K562 (cell line): ENCODE results near the gene VCAN.

ENCODE experiments used
- EWSR1 ChIP-seq: fragments of 450-650 bp; IDR thresholded peaks from 2 replicates; pipeline ENCODE4 v1.6.1; 2018; ENCODE audit warnings: borderline replicate concordance, mild to moderate bottlenecking, low read depth, moderate library complexity; ENCODE audit not compliant: partially characterized antibody
- MYC ChIP-seq, 2 experiments: fragments of 250-450 bp in 1 of 2; sonication (Bioruptor Pico) in 1 of 2; IDR thresholded peaks; 2 replicates each; pipeline versions ENCODE4 v1.5.1 to v1.6.1; 2012 to 2021; ENCODE audit warnings: low read depth in 2 of 2, borderline replicate concordance in 1 of 2, improper control_type of control experiment in 1 of 2, low read length in 1 of 2, mild to moderate bottlenecking in 1 of 2, moderate library complexity in 1 of 2
- NFATC3 ChIP-seq: fragments of 450-650 bp; IDR thresholded peaks from 2 replicates; pipeline ENCODE4 v1.6.1; 2017; ENCODE audit warnings: mild to moderate bottlenecking
- TAF1 ChIP-seq: IDR thresholded peaks from 2 replicates; pipeline ENCODE4 v1.6.1; 2011; ENCODE audit warnings: mild to moderate bottlenecking, low read length, moderate library complexity; ENCODE audit not compliant: insufficient read depth, control insufficient read depth, severe bottlenecking; ENCODE audit errors: extremely low read depth
- TCF7L2 ChIP-seq: fragments of 150-350 bp; IDR thresholded peaks from 2 replicates; pipeline ENCODE4 v1.6.1; 2016; ENCODE audit warnings: low read depth, mild to moderate bottlenecking, low read length, moderate library complexity
- USF1 ChIP-seq: sonication (generic); formaldehyde crosslinking; IDR thresholded peaks from 2 replicates; pipeline ENCODE4 v1.9.0; 2022; ENCODE audit warnings: mild to moderate bottlenecking, missing genetic modification reagents
- XRCC3 ChIP-seq: fragments of 450-650 bp; IDR thresholded peaks from 2 replicates; pipeline ENCODE4 v1.6.1; 2017; ENCODE audit warnings: mild to moderate bottlenecking, moderate library complexity
- ZBTB40 ChIP-seq, 2 experiments: fragments of 450-650 bp in 1 of 2; sonication (generic) in 1 of 2; formaldehyde crosslinking in 1 of 2; IDR thresholded peaks; 2 replicates each; pipeline versions ENCODE4 v1.7.1 to v1.9.0; 2016 to 2022; ENCODE audit warnings: inconsistent platforms in 1 of 2, mild to moderate bottlenecking in 1 of 2, missing genetic modification reagents in 1 of 2
- ZNF445 ChIP-seq: fragments of 250-450 bp; sonication (Bioruptor Pico); IDR thresholded peaks from 2 replicates; pipeline ENCODE4 v1.4.0; 2020; ENCODE audit warnings: low read depth, mild to moderate bottlenecking, moderate library complexity
- TF ChIP-seq, protein P1 (sequence below): fragments of 250-450 bp; sonication (Bioruptor Pico); IDR thresholded peaks from 2 replicates; pipeline ENCODE4 v1.8.0; 2021; ENCODE audit warnings: mild to moderate bottlenecking, moderate library complexity

DNA sequence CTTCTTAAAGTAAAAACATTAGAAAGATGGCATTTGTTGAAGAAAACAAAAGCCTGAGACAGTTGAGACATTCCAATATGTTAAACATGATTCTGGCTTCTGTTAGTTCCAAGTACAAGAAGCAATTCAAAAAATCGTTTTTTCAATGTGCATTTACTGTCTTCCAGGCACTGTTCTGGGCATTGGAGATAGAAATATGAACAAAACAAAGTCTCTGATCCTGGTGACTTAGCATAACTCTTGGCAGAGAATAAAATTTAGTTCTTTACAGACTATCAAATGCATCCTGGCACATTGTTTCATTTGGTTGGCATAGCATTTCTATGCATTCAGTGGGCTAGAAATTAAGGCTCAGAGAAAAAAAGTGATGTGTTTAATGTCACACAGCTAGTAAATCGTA, 77.5 kb downstream of the VCAN start:
- TF ChIP-seq XRCC3 = no peak
- TF ChIP-seq EWSR1 = no peak
- TF ChIP-seq ZNF445 (CRISPR knock-in tag) = no peak
- TF ChIP-seq TAF1 = no peak
- TF ChIP-seq ZBTB40 (IDR thresholded peaks at IDR 0.05) = no peak
- TF ChIP-seq ZBTB40 (CRISPR knock-in tag; IDR thresholded peaks at IDR 0.05) = no peak
- no peak for TF ChIP-seq MYC (IDR thresholded peaks at IDR 0.05; ENCODE audit: low read depth, low read length)
- TF ChIP-seq MYC (CRISPR knock-in tag; IDR thresholded peaks at IDR 0.05; ENCODE audit: borderline replicate concordance, low read depth) = no peak
- TF ChIP-seq USF1 (CRISPR knock-in tag) = no peak
- no peak for TF ChIP-seq NFATC3
- TF ChIP-seq TCF7L2 = no peak
- TF ChIP-seq, protein P1, sequence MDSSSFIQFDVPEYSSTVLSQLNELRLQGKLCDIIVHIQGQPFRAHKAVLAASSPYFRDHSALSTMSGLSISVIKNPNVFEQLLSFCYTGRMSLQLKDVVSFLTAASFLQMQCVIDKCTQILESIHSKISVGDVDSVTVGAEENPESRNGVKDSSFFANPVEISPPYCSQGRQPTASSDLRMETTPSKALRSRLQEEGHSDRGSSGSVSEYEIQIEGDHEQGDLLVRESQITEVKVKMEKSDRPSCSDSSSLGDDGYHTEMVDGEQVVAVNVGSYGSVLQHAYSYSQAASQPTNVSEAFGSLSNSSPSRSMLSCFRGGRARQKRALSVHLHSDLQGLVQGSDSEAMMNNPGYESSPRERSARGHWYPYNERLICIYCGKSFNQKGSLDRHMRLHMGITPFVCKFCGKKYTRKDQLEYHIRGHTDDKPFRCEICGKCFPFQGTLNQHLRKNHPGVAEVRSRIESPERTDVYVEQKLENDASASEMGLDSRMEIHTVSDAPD (CRISPR knock-in tag) = no peak
